Ovary (tissue), 3 donors: ENCODE results near the gene WDR41.

Source experiments
- CTCF ChIP-seq, 3 donors: fragments of 450-650 bp in 2 of 3; fragments of 200-600 bp in 1 of 3; IDR thresholded peaks; one replicate each; pipeline versions ENCODE4 v1.5.1 to v1.8.0; 2016 to 2022; ENCODE audit warnings: antibody characterized with exemption in 3 of 3, mild to moderate bottlenecking in 1 of 3
- EP300 ChIP-seq: sonication (generic); formaldehyde crosslinking; IDR thresholded peaks from one replicate; pipeline ENCODE4 v1.6.1; 2017; ENCODE audit warnings: antibody characterized with exemption
- POLR2A ChIP-seq: fragments of 450-650 bp; IDR thresholded peaks from one replicate; pipeline ENCODE4 v1.6.1; 2017; ENCODE audit warnings: antibody characterized with exemption, mild to moderate bottlenecking, moderate library complexity
- donor health status: DM: no; HTN: no; CAD: no.

GRCh38 chr5:77420940-77421339 lies 71.2 kb downstream of the WDR41 start:
- TF ChIP-seq CTCF (IDR thresholded peaks at IDR 0.05) (no peak), POLR2A (no peak), EP300 (no peak)
